ES-I3 (cell line): ENCODE data around the gene LATS2.

Experiments used
- H3K36me3 ChIP-seq: 2 replicates; pipeline ENCODE4 v1.6.1; 2013; ENCODE audit warnings: mild to moderate bottlenecking, low read length, control low read depth, moderate library complexity; ENCODE audit not compliant: insufficient read depth
- H3K4me1 ChIP-seq: 2 replicates; pipeline ENCODE4 v1.6.1; 2013; ENCODE audit warnings: mild to moderate bottlenecking, control low read depth, low read length; ENCODE audit not compliant: insufficient read depth
- H3K9ac ChIP-seq: 2 replicates; pipeline ENCODE4 v1.6.1; 2013; ENCODE audit warnings: low read depth, mild to moderate bottlenecking, low read length, moderate library complexity
- H3K9me3 ChIP-seq: 2 replicates; pipeline ENCODE4 v1.6.1; 2013; ENCODE audit warnings: mild to moderate bottlenecking, low read length, moderate library complexity; ENCODE audit not compliant: control insufficient read depth, insufficient read depth

The LATS2 gene

DNA sequence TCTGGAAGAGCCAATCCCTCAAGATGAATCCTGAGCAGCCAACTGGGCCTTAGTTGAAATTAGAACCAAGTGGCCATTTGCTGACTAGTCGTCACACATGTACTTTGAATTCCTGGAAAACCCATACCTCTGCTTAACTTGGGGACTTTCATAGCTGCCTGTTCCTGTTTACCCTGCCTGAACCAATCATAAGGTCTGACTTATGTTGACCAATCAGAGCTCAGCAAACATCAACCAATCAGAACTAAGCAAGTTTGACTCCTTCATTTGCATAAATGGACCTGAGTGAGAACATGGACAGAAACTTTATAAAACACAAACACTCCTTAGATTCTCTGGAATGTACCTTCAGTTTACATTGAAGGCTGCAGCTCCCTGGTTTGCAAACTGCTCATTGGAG, 50.8 kb downstream of the LATS2 start:
- H3K4me1 ChIP-seq: peaks cover 12% of the 10 kb centered on the region
- H3K9me3 ChIP-seq: no peaks in the 10 kb centered on the region
- H3K36me3 ChIP-seq: no peaks in the 10 kb centered on the region; the same call in 1 of the 2 replicates
- H3K9ac ChIP-seq: no peak overlapping the region

DNA sequence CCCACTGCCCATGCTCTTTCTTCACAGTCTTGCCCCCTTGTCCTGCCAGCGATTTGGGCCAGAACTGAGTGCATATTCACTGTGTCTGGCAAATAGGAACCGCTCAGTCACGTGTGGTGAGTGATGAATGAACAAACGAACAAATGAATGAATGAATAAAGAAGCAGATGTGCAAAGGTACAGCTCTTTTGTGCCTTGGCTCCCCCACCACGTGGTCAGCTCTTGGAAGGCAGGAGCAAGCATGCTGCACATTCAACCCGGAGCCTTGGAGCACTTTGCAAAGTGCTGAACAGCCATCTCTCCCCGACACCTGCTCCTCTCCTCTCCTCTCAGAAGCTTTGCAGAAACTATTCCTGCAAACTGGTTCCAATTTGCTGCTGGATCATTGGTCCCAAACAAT, 52.4 kb downstream of the LATS2 start:
- Histone ChIP-seq H3K9me3 (no peaks in the 10 kb centered on the region), H3K36me3 (no peaks in the 10 kb centered on the region; the same call in 1 of the 2 replicates), H3K9ac (no peak overlapping the region), H3K4me1 (peaks cover 12% of the 10 kb centered on the region)

DNA sequence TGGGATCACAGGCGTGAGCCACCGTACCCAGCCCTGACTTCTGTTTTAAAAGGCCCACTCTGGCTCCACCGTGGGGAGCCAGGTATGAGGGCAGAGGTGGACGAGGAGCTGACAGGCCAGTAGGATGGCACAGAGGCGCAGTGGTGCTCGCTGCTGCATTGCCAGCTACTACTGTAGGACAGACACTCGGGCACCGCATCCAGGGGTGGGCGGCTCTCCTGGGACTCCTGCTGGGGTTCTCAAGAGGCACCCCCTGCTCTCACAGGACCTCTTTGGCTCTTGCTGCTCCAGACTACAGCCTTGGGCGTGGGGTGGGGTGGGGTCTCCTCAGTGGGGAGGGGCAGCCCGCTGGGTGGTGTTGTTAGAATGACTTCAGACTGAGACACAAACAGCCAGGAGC, 53.4 kb downstream of the LATS2 start:
- Histone ChIP-seq H3K9ac (no peak overlapping the region), H3K36me3 (no peaks in the 10 kb centered on the region; the same call in none of the 2 replicates), H3K9me3 (no peaks in the 10 kb centered on the region), H3K4me1 (peaks cover 12% of the 10 kb centered on the region)

DNA sequence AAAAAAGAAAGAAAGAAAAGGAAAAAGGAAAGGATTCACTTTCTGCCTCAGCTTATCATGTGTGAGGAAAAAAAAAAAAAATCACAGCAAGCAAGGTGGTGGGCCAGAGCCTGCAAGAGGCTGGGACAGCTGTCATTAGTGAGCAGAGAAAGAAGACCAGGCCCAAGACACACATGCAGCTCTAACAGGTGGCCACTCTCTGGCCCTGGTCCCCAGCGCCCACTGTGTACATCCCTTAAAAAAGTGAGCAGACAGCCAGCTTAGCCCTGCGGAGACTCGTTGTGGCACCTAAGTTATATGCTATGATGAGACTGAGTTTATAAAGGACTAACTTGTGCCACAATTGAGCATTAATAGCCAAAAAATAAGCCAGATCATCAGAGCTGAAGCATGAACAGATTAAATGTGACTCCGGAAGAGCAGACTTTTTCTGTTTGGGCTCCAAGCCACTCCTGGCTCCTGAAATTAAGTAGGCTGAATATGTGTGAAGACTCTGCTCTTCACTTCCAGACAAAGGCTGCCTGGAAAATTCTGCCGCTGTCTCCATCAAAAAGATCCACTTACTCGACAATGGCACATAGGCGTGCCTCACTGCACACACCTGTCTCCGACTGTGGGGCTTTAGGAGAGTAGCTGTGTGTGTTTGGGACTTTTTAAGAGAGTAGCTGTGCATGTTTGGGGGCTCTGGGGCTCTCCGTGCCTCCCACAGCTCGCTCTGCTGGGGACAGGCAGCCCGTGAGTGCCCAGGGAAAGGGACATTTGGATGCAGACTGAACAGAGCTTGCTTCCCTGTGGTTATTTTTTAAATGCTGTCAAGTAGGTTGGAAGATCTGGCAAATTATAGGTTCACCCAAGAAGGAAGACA, 55.0 kb downstream of the LATS2 start:
- no peak overlapping the region for H3K9ac ChIP-seq
- no peaks in the 10 kb centered on the region for H3K9me3 ChIP-seq
- H3K4me1 ChIP-seq: peaks cover 12% of the 10 kb centered on the region
- H3K36me3 ChIP-seq: no peaks in the 10 kb centered on the region; the same call in none of the 2 replicates

DNA sequence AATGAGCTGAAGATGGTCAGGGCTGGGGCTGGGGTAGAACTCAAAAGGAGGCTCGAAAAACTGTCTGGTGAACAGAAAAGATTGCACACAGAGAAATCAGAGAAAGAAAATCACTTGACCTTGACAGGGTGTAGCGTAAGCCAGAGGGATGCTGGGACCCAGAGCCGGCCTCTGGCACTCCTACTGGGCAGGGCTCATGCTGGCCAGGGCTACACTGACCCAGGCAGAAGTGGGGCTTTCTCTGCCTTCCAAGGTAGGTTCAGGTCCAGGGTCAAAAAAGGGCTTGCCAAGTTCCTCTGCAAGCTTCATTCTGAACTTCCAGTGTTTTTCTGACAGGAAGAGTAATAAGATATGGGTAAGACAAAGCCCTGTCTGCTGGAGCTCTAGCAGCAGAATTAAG, 56.2 kb downstream of the LATS2 start:
- Histone ChIP-seq H3K36me3 (no peaks in the 10 kb centered on the region; the same call in none of the 2 replicates), H3K9me3 (no peaks in the 10 kb centered on the region)

DNA sequence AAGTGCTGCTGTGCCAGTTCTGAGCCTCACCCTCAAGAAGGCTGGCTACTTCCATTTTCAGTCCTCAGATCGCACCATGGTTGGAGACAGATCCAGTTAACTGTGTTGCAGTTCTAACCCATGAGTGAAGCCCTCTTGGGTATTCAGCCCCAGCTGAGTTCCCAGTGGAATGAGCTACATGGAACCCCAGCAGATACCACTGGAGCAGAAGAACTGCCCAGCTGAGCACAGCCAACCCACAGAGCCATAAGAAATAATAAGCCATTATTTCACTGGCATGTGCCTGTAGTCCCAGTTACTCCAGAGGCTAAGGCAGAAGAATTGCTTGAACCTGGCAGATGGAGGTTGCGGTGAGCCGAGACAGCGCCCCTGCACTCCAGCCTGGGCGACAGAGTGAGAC, 59.9 kb downstream of the LATS2 start:
- Histone ChIP-seq H3K9me3 (no peaks in the 10 kb centered on the region), H3K9ac (no peak overlapping the region), H3K36me3 (no peaks in the 10 kb centered on the region; the same call in 1 of the 2 replicates), H3K4me1 (peaks cover 25% of the 10 kb centered on the region)

More for the DNA sequence above, 56.2 kb downstream of the LATS2 start:
- H3K9ac ChIP-seq: no peak overlapping the region
- 0 out of 2 replicates have a peak, but pooled peaks cover under 1% of the 10 kb centered on the region for H3K4me1 ChIP-seq

DNA sequence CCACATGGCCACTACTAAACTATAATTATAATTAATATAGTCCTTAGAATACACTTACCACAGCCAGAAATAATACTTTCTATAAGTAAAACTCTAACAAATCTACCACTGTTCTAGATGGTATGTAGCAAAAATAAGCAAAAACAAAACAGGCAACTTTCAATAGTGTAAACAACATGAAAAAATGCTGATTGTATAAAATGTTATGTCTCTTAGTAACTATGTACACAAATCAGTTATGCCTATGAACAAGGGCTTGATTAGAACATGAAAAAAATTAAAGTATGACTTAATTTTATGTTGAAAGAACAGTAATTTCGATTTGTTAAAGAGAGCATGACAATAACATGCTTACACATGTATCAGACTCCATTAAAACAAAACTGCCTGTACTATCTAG, 60.7 kb downstream of the LATS2 start:
- peaks cover 32% of the 10 kb centered on the region for H3K4me1 ChIP-seq
- H3K9me3 ChIP-seq: no peaks in the 10 kb centered on the region
- no peak overlapping the region for H3K9ac ChIP-seq
- no peaks in the 10 kb centered on the region; the same call in 1 of the 2 replicates for H3K36me3 ChIP-seq

DNA sequence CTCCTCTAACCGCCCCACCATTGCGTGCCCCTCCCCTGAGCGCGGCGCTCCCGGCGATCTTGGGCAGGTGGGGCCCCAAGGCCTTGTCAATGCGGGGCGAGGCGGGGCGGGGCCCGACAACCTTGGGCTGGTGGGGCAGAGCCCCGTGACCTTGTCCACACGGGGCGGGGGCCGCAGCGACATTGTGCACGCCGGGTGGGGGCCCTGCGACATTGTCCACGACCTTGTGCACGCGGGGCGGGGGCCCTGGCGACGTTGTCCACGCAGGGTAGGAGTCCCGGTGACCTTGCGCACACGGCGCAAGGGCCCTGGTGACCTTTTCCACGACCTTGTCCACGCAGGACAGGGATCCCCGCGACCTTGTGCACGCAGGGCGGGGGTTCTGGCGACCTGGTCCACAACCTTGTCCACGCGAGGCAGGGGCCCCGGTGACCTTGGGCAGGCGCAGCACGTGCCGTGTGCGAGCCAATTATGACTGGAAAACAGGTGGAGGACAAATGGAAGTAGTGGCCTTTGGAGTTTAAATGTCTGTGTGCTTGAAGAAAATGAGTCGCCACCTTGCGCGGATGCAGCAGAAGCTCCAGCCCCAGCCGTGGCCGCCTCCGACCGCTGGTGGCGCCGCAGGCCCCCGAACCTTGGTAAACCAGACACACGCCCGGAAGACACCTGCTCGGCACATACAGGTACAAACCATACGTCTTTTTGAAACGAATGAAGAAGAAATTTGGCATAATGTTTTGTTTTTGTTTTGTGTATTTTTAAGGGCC, 62.6 kb downstream of the LATS2 start:
- H3K9me3 ChIP-seq: no peaks in the 10 kb centered on the region
- H3K9ac ChIP-seq: no peak overlapping the region
- H3K36me3 ChIP-seq: peaks cover 3% of the 10 kb centered on the region; the same call in 1 of the 2 replicates
- H3K4me1 ChIP-seq: peaks cover 39% of the 10 kb centered on the region

DNA sequence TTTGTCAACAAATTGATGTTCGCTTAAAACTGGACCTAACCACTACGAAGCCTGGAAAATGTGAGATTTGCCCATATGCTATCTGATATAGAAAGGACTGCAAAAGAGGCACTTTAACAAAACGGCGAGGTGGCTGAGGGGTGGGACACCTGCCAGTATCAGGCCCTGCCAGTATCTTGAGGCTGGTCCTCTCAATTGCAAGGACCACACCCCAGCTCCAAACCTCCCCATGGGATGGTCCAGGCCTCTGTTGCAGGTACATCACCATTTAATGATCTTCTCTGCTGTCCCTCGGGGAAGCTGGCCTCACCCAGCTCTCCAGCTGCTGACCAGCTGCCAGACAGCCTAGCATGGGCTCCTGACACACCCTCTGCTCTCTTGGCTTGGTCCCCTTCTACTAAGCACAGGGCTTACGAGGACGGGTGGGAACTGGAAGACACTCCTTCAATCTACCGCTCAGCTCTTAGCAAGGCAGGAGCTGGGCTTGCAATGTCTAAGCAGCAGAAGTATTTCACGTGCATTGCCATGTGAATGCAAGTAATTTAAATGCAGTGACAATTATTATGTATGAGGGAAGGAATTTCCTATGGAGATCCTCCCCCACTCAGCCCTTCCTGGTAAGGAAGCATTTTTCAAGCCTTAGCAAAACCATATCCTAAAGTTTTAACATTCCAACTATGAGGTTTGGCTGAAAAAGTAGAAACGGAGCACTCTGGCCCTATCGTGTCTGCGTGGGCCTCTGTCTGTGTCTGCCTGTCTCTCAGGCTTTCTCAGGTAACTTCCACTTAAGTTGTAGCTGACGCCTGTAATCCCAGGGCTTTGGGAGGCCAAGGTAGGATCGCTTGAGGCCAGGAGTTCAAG, 63.9 kb downstream of the LATS2 start:
- Histone ChIP-seq H3K4me1 (peaks cover 40% of the 10 kb centered on the region), H3K36me3 (peaks cover 3% of the 10 kb centered on the region; the same call in 1 of the 2 replicates), H3K9ac (peak overlapping the region; percentile 24)

DNA sequence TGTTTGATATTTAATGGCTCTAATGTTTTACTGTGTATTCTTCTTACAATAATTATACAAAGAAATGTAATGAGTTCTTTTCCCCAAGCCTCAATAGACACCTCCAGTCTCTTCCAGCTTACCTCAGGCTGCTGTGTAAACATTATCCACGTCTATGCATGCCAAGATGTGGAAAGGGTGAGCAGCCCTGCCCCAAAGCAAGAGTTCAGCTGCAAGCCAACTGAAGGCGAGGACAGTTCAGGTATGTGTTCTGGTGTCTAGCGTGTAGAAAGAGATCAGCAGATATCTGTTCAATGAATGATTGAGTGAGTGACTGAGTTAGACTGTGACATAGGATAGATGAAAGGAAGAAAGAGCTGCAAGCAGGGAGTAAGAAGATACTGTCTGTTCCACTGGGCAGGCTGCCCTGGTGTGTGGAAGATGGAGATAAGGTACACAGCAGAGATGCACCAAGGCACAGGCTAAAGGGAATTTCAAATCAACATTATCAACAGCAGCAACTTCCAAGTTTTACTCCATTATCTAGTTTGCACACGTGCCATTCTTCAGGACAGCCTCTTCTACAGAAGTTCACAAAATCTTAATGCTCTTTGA, 66.0 kb downstream of the LATS2 start:
- H3K9ac ChIP-seq: no peak overlapping the region
- H3K9me3 ChIP-seq: no peaks in the 10 kb centered on the region
- peaks cover 40% of the 10 kb centered on the region for H3K4me1 ChIP-seq
- peaks cover 7% of the 10 kb centered on the region; the same call in 1 of the 2 replicates for H3K36me3 ChIP-seq

More for the DNA sequence above, 63.9 kb downstream of the LATS2 start:
- no peaks in the 10 kb centered on the region for H3K9me3 ChIP-seq

DNA sequence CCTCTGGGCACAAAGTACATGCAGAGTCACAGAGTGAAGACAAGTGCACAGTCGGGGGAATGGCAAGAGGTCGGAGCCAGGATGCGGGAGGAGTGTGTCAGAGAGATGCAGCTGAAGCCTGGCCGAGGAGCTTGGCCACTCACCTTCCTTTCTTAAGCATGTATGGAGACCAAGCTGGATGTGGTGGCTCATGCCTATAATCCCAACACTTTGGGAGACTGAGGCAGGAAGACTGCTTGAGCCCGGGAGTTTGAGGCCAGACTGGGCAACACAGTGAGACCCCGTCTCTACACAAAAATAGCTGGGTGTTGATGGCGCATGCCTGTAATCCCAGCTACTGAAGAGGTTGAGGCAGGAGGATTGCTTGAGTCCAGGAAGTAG, 67.0 kb downstream of the LATS2 start:
- peaks cover 40% of the 10 kb centered on the region for H3K4me1 ChIP-seq
- no peaks in the 10 kb centered on the region for H3K9me3 ChIP-seq
- H3K9ac ChIP-seq: no peak overlapping the region
- peaks cover 12% of the 10 kb centered on the region for H3K36me3 ChIP-seq

DNA sequence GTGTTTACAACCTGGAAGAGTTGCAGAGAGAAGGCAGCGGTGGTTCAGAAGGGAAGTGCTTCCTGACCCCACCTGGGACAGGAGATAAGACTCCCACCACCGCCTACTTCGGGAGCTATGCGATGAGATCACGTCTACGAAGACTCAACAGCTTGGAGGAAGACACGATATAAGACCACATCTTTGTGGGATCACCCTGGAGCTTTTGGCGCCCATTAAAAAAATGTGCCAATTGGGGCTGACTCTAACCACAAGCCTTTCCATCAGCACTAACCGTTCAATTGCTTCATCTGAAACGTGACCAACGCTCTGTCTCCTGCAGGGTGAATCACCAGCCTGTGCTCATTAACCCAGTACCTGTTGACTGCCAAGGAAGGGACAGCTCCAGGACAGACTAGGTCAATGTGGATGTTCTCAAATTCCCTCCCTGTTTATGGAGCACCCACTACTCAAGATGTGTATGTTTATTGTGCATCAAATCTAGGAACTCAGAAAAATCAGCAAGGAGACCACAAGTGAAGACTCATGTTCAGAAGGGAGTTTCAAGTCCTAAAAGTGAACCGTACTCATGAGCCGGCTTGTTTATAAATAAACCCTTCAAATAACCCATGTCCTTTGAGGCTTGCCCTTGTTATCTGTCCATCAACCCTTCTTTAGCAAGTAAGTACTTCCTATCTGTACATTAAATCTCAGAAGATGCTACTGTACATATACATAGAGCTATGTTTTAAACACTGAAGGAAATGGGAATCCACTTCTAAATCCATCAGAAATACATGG, 67.5 kb downstream of the LATS2 start:
- Histone ChIP-seq H3K4me1 (peaks cover 39% of the 10 kb centered on the region), H3K36me3 (peaks cover 12% of the 10 kb centered on the region)

DNA sequence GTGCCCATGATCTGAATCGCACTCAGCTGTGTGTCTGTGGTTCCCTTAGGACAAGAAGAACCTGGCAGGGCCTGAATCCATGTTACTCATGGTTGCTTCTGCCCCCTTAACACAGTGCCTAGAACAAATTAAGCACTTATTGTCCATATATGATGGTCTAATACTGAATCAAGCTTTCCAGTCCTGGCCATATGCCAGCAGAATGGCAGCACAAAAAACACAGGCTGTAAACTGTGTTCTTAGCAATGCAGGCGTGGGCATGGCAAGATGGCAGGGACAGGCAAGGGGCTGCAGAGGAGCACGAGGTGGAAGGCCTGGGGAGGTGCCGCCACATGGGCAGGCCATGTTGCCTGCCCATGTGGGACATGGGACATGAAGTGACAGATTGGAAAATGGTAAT, 68.2 kb downstream of the LATS2 start:
- no peak overlapping the region for H3K9ac ChIP-seq
- peaks cover 12% of the 10 kb centered on the region for H3K36me3 ChIP-seq
- peaks cover 32% of the 10 kb centered on the region for H3K4me1 ChIP-seq
- H3K9me3 ChIP-seq: no peaks in the 10 kb centered on the region

More for the DNA sequence above, 67.5 kb downstream of the LATS2 start:
- Histone ChIP-seq H3K9ac (no peak overlapping the region), H3K9me3 (no peaks in the 10 kb centered on the region)
